WTC11 (cell line): ENCODE results near the gene CSRNP3. TPM values are rescaled to one million over a fixed set of nuclear protein-coding genes. Genes with fewer than 3 reads are reported as not detected.
A peak's percentile ranks its signal among the peaks of the same experiment; 100 is the strongest.

ENCODE experiments used
- ATAC-seq: fragments of 200-7000 bp; cut with Tn5 transposase; 2 replicates; pipeline ENCODE4 v1.10.0; 2021; ENCODE audit warnings: mild to moderate bottlenecking, moderate library complexity
- Bru-seq: library from RNA; stranded (reverse); fragments of 400-500 nt; gene quantifications from one replicate; lab custom pipeline; 2021; lab: Mats Ljungman, UMichigan
- CTCF ChIA-PET: fragments of 300-600 bp; sonication (Branson Sonifier 250); formaldehyde crosslinking; loops from one replicate; lab custom pipeline; 2021; ENCODE audit warnings: antibody characterized with exemption; lab: Charles Lee
- POLR2A ChIA-PET: fragments of 350-600 bp; sonication (Branson Sonifier 250); formaldehyde crosslinking; loops from one replicate; lab custom pipeline; 2021; ENCODE audit warnings: antibody characterized with exemption; lab: Charles Lee
- DNase-seq: peaks from one replicate; pipeline ENCODE4 v3.0.0; 2021; ENCODE audit warnings: low spot score
- H3K27ac Mint-ChIP-seq: 2 replicates; pipeline ENCODE4 v1.8.0; 2021; ENCODE audit warnings: mixed read lengths
- H3K27me3 Mint-ChIP-seq: 2 replicates; pipeline ENCODE4 v1.8.0; 2021; ENCODE audit warnings: low read depth, mild to moderate bottlenecking, moderate library complexity, mixed read lengths
- H3K36me3 Mint-ChIP-seq: 2 replicates; pipeline ENCODE4 v1.8.0; 2021; ENCODE audit warnings: mixed read lengths
- H3K4me1 Mint-ChIP-seq: 2 replicates; pipeline ENCODE4 v1.8.0; 2022; ENCODE audit warnings: mixed read lengths
- H3K4me3 Mint-ChIP-seq: 2 replicates; pipeline ENCODE4 v1.8.0; 2021; ENCODE audit warnings: mild to moderate bottlenecking, moderate library complexity, mixed read lengths
- H3K9me3 Mint-ChIP-seq: 2 replicates; pipeline ENCODE4 v1.8.0; 2021; ENCODE audit warnings: mixed read lengths
- ETV6 ChIP-seq: sonication (generic); formaldehyde crosslinking; IDR thresholded peaks from 2 replicates; pipeline ENCODE4 v1.8.1; 2022; ENCODE audit warnings: mild to moderate bottlenecking, missing genetic modification reagents
- FOXJ3 ChIP-seq: sonication (generic); formaldehyde crosslinking; IDR thresholded peaks from 2 replicates; pipeline ENCODE4 v1.9.0; 2021; ENCODE audit warnings: missing genetic modification reagents, mild to moderate bottlenecking, borderline replicate concordance
- GRHL2 ChIP-seq: fragments of 250-450 bp; sonication (Bioruptor Pico); IDR thresholded peaks from 2 replicates; pipeline ENCODE4 v1.8.0; 2022; ENCODE audit warnings: mild to moderate bottlenecking, moderate library complexity; ENCODE audit not compliant: insufficient replicate concordance, severe bottlenecking
- MXD4 ChIP-seq: fragments of 250-450 bp; sonication (Bioruptor Pico); IDR thresholded peaks from 2 replicates; pipeline ENCODE4 v1.8.0; 2021; ENCODE audit warnings: mild to moderate bottlenecking, moderate library complexity, borderline replicate concordance
- OVOL2 ChIP-seq: fragments of 250-450 bp; sonication (Bioruptor Pico); IDR thresholded peaks from 2 replicates; pipeline ENCODE4 v1.9.0; 2021; ENCODE audit warnings: mild to moderate bottlenecking, borderline replicate concordance
- PRRX2 ChIP-seq: fragments of 250-450 bp; sonication (Bioruptor Pico); IDR thresholded peaks from 2 replicates; pipeline ENCODE4 v1.8.0; 2021; ENCODE audit warnings: mild to moderate bottlenecking
- SP1 ChIP-seq: sonication (generic); formaldehyde crosslinking; conservative IDR thresholded peaks from 2 replicates; pipeline ENCODE4 v1.8.1; 2022; ENCODE audit warnings: missing genetic modification reagents
- ZNF121 ChIP-seq: sonication (generic); formaldehyde crosslinking; IDR thresholded peaks from 2 replicates; pipeline ENCODE4 v1.8.0; 2023; ENCODE audit warnings: missing genetic modification reagents
- ZNF138 ChIP-seq: sonication (generic); formaldehyde crosslinking; conservative IDR thresholded peaks from 2 replicates; pipeline ENCODE4 v1.8.1; 2022; ENCODE audit warnings: mild to moderate bottlenecking, moderate library complexity, missing genetic modification reagents
- ZNF232 ChIP-seq: sonication (generic); formaldehyde crosslinking; IDR thresholded peaks from 2 replicates; pipeline ENCODE4 v1.8.0; 2022; ENCODE audit warnings: mild to moderate bottlenecking, missing genetic modification reagents
- long read RNA-seq, 3 experiments: library from RNA in 1 of 3; library from capped mRNA in 1 of 3; library from polyadenylated mRNA in 1 of 3; unstranded in 2 of 3; stranded (forward) in 1 of 3; transcript quantifications; one replicate each; pipeline ENCODE4 v2.0.0, GENCODE V29; 2021
- total RNA-seq: library from RNA; stranded (reverse); gene quantifications from 3 replicates; pipeline ENCODE4 v1.2.3, GENCODE V29; 2021
- TF ChIP-seq, protein P1 (sequence below): fragments of 250-450 bp; sonication (Bioruptor Pico); IDR thresholded peaks from 2 replicates; pipeline ENCODE4 v1.9.0; 2021; ENCODE audit warnings: mild to moderate bottlenecking
- TF ChIP-seq, protein P2 (sequence below): fragments of 250-450 bp; sonication (Bioruptor Pico); conservative IDR thresholded peaks from 2 replicates; pipeline ENCODE4 v1.9.0; 2021; ENCODE audit warnings: mild to moderate bottlenecking
- TF ChIP-seq, protein P3 (sequence below): sonication (generic); formaldehyde crosslinking; conservative IDR thresholded peaks from 2 replicates; pipeline ENCODE4 v1.8.1; 2023; ENCODE audit warnings: mild to moderate bottlenecking, low read depth, missing genetic modification reagents, moderate library complexity
- TF ChIP-seq, protein P4 (sequence below): sonication (generic); formaldehyde crosslinking; IDR thresholded peaks from 2 replicates; pipeline ENCODE4 v1.8.1; 2023; ENCODE audit warnings: mild to moderate bottlenecking, missing genetic modification reagents, moderate library complexity
- TF ChIP-seq, protein P5 (sequence below): sonication (generic); formaldehyde crosslinking; IDR thresholded peaks from 2 replicates; pipeline ENCODE4 v1.8.1; 2022; ENCODE audit warnings: low read depth, mild to moderate bottlenecking, moderate library complexity, missing genetic modification reagents, borderline replicate concordance
- TF ChIP-seq, protein P6 (sequence below): fragments of 250-450 bp; sonication (Bioruptor Pico); IDR thresholded peaks from 2 replicates; pipeline ENCODE4 v1.8.0; 2021; ENCODE audit warnings: mild to moderate bottlenecking
- TF ChIP-seq, protein P7 (sequence below): fragments of 200-600 bp; IDR thresholded peaks from 2 replicates; pipeline ENCODE4 v1.8.0; 2022; ENCODE audit warnings: antibody characterized with exemption

Gene CSRNP3, protein sequence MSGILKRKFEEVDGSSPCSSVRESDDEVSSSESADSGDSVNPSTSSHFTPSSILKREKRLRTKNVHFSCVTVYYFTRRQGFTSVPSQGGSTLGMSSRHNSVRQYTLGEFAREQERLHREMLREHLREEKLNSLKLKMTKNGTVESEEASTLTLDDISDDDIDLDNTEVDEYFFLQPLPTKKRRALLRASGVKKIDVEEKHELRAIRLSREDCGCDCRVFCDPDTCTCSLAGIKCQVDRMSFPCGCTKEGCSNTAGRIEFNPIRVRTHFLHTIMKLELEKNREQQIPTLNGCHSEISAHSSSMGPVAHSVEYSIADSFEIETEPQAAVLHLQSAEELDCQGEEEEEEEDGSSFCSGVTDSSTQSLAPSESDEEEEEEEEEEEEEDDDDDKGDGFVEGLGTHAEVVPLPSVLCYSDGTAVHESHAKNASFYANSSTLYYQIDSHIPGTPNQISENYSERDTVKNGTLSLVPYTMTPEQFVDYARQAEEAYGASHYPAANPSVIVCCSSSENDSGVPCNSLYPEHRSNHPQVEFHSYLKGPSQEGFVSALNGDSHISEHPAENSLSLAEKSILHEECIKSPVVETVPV
- total RNA-seq = 7.3 to 8.0 TPM (median 8.0 TPM) in 3 replicates
- percentile 78 among the genes with signal in this experiment for Bru-seq, nascent RNA
- long read RNA-seq, experiment 1, partial matches to known transcripts = 3 of 19 reads
- long read RNA-seq, experiment 1, other reads (novel, unspliced or antisense) = 13 of 19 reads
- long read RNA-seq, experiment 2, partial matches to known transcripts = 1 of 10 reads
- long read RNA-seq, experiment 2, other reads (novel, unspliced or antisense) = 8 of 10 reads
- long read RNA-seq, experiment 3, partial matches to known transcripts = 3 of 4 reads
- long read RNA-seq, experiment 3, other reads (novel, unspliced or antisense) = 1 of 4 reads

DNA sequence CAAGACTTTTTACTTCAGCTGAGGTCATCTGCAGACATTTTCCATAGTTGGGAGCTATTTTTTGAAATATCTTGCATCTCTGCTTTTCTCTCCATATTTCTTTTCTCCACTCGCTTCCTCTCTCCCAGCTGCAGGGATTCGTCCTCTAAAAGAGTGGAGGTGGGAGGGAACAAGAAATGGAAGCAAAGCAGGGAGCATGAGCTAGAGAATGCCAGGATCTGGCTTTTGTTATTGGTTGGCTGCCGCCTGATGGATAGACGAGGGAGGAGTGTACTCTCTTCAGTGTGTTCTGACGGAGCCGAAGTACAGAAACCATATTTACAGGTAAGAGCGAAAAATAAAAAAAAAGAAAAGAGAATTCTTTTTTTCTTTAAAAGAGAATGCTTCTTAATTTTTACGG, at the start of gene CSRNP3:
Gene CSRNP3, plus strand, starts transcription at position 282 of the 400 bp plus-strand sequence. CDS start 125,368 bp downstream, outside the sequence.
- peaks cover 46% of the 10 kb centered on the region for H3K4me1 Mint-ChIP-seq
- no peaks in the 10 kb centered on the region for H3K9me3 Mint-ChIP-seq
- H3K36me3 Mint-ChIP-seq = no peaks in the 10 kb centered on the region
- ATAC-seq (peak; percentile 100), DNase-seq (peak; percentile 60)
- CTCF ChIA-PET = interaction anchor here (0.5 to 1.9 kb wide), 9 partner anchors 33 to 405 kb away, joined by 3 to 7 read pairs (median 4); partner anchors contain the start of gene SCN2A
- H3K27me3 Mint-ChIP-seq = no peaks in the 10 kb centered on the region
- H3K27ac Mint-ChIP-seq = peak within 1 kb of the TSS; percentile 94
- peak within 1 kb of the TSS; percentile 86 for H3K4me3 Mint-ChIP-seq
- POLR2A ChIA-PET = interaction anchor here (0.9 to 1.1 kb wide), 2 partner anchors 325 to 342 kb away, joined by 3 read pairs; partner anchors contain the start of gene GALNT3
- TF ChIP-seq, protein P1, sequence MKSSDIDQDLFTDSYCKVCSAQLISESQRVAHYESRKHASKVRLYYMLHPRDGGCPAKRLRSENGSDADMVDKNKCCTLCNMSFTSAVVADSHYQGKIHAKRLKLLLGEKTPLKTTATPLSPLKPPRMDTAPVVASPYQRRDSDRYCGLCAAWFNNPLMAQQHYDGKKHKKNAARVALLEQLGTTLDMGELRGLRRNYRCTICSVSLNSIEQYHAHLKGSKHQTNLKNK (CRISPR knock-in tag) = no peak
- TF ChIP-seq OVOL2 = no peak
- no peak for TF ChIP-seq SP1 (CRISPR knock-in tag)
- TF ChIP-seq, protein P2, sequence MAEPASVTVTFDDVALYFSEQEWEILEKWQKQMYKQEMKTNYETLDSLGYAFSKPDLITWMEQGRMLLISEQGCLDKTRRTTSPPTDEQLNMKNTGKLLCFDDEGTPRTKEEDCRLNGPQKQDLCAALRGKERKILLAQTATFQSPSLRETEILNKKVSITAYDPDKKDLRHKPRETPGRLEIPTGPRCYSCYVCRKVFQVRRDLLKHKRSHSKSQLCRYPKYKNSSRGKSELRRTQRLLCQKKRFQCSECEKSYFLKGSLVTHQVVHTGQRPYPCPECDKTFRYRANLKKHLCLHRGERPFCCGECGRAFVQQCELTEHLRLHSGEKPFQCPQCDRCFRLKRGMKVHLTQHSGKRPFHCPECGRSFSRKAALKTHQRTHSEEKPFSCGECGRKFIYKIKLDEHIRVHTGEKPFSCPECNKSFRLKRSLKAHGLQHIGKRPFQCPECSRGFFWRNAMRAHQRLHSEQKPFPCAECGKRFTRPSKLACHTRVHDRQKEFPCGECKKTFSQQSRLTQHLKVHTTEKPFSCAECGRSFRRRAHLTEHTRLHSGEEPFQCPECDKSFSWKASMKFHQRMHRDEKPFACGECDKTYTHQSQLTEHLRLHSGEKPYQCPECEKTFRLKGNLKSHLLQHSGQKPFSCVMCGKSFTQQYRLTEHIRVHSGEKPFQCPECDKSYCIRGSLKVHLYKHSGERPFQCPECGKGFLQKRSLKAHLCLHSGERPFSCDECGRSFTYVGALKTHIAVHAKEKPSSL = no peak
- TF ChIP-seq ETV6 (CRISPR knock-in tag) = no peak
- TF ChIP-seq, protein P3, sequence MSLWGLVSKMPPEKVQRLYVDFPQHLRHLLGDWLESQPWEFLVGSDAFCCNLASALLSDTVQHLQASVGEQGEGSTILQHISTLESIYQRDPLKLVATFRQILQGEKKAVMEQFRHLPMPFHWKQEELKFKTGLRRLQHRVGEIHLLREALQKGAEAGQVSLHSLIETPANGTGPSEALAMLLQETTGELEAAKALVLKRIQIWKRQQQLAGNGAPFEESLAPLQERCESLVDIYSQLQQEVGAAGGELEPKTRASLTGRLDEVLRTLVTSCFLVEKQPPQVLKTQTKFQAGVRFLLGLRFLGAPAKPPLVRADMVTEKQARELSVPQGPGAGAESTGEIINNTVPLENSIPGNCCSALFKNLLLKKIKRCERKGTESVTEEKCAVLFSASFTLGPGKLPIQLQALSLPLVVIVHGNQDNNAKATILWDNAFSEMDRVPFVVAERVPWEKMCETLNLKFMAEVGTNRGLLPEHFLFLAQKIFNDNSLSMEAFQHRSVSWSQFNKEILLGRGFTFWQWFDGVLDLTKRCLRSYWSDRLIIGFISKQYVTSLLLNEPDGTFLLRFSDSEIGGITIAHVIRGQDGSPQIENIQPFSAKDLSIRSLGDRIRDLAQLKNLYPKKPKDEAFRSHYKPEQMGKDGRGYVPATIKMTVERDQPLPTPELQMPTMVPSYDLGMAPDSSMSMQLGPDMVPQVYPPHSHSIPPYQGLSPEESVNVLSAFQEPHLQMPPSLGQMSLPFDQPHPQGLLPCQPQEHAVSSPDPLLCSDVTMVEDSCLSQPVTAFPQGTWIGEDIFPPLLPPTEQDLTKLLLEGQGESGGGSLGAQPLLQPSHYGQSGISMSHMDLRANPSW = no peak

DNA sequence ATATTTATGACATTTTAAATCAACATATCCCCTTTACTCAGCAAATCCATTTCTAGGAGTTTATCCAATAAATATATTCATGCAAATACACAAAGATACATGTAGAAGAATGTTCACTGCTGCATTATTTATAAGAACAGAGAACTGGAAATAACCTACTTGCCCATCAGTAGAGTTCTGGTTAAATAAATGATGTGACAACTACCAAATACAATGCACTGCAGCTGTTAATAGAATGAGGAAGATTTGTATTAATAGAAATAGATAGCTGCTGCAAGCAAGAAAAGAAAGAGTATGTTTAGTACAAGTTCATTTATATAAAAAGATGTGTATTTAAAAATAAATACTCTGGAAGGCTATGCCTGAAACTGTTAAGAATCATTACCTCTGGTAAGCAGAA, 49.3 kb upstream of the CSRNP3 start:
- peaks cover 72% of the 10 kb centered on the region for H3K9me3 Mint-ChIP-seq
- H3K4me1 Mint-ChIP-seq = peaks cover 14% of the 10 kb centered on the region
- H3K27ac Mint-ChIP-seq = no peak overlapping the region
- no peak for DNase-seq
- H3K4me3 Mint-ChIP-seq = no peak overlapping the region
- ChIA-PET CTCF (no interaction called here), POLR2A (no interaction called here)
- no peak for ATAC-seq
- no peaks in the 10 kb centered on the region; the same call in 1 of the 2 replicates for H3K27me3 Mint-ChIP-seq
- H3K36me3 Mint-ChIP-seq = peaks cover 54% of the 10 kb centered on the region
- TF ChIP-seq, protein P4, sequence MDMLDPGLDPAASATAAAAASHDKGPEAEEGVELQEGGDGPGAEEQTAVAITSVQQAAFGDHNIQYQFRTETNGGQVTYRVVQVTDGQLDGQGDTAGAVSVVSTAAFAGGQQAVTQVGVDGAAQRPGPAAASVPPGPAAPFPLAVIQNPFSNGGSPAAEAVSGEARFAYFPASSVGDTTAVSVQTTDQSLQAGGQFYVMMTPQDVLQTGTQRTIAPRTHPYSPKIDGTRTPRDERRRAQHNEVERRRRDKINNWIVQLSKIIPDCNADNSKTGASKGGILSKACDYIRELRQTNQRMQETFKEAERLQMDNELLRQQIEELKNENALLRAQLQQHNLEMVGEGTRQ = no peak
- TF ChIP-seq, protein P5, sequence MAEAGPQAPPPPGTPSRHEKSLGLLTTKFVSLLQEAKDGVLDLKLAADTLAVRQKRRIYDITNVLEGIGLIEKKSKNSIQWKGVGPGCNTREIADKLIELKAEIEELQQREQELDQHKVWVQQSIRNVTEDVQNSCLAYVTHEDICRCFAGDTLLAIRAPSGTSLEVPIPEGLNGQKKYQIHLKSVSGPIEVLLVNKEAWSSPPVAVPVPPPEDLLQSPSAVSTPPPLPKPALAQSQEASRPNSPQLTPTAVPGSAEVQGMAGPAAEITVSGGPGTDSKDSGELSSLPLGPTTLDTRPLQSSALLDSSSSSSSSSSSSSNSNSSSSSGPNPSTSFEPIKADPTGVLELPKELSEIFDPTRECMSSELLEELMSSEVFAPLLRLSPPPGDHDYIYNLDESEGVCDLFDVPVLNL (CRISPR knock-in tag) = no peak
- TF ChIP-seq, protein P3 = no peak
- TF ChIP-seq ZNF138 (CRISPR knock-in tag) (no peak), ZNF121 (CRISPR knock-in tag) (no peak), ZNF232 (CRISPR knock-in tag) (no peak), PRRX2 (CRISPR knock-in tag) (no peak), GRHL2 (CRISPR knock-in tag) (no peak), MXD4 (CRISPR knock-in tag) (no peak), FOXJ3 (CRISPR knock-in tag) (no peak)
- TF ChIP-seq, protein P6, sequence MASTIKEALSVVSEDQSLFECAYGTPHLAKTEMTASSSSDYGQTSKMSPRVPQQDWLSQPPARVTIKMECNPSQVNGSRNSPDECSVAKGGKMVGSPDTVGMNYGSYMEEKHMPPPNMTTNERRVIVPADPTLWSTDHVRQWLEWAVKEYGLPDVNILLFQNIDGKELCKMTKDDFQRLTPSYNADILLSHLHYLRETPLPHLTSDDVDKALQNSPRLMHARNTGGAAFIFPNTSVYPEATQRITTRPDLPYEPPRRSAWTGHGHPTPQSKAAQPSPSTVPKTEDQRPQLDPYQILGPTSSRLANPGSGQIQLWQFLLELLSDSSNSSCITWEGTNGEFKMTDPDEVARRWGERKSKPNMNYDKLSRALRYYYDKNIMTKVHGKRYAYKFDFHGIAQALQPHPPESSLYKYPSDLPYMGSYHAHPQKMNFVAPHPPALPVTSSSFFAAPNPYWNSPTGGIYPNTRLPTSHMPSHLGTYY (CRISPR knock-in tag) = no peak
- TF ChIP-seq, protein P7, sequence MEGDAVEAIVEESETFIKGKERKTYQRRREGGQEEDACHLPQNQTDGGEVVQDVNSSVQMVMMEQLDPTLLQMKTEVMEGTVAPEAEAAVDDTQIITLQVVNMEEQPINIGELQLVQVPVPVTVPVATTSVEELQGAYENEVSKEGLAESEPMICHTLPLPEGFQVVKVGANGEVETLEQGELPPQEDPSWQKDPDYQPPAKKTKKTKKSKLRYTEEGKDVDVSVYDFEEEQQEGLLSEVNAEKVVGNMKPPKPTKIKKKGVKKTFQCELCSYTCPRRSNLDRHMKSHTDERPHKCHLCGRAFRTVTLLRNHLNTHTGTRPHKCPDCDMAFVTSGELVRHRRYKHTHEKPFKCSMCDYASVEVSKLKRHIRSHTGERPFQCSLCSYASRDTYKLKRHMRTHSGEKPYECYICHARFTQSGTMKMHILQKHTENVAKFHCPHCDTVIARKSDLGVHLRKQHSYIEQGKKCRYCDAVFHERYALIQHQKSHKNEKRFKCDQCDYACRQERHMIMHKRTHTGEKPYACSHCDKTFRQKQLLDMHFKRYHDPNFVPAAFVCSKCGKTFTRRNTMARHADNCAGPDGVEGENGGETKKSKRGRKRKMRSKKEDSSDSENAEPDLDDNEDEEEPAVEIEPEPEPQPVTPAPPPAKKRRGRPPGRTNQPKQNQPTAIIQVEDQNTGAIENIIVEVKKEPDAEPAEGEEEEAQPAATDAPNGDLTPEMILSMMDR = no peak
